Epithelial cell of esophagus (primary cell): ENCODE results near the gene LRCH4.

ENCODE experiments used
- DNase-seq: peaks from one replicate; pipeline ENCODE4 v3.0.0; 2010; ENCODE audit warnings: low read depth
- H3K4me3 ChIP-seq: 2 replicates; pipeline ENCODE4 v1.5.1; 2011; ENCODE audit warnings: mild to moderate bottlenecking, low read length, control low read depth
- CTCF ChIP-seq: IDR thresholded peaks from 2 replicates; pipeline ENCODE4 v1.5.1; 2011; ENCODE audit warnings: low read depth, mild to moderate bottlenecking, low read length, control low read depth, inconsistent platforms; ENCODE audit not compliant: insufficient read depth; ENCODE audit errors: missing control alignments

Gene LRCH4

GRCh38 chr7:100598425-100598824, 12.5 kb upstream of the LRCH4 start:
- no peak overlapping the region for H3K4me3 ChIP-seq
- DNase-seq, result no peak
- no peak for TF ChIP-seq CTCF

- no peak overlapping the region for H3K4me3 ChIP-seq
- no peak for TF ChIP-seq CTCF
- DNase-seq, result no peak
Observed at GRCh38 chr7:100595188-100595587, 9.3 kb upstream of the LRCH4 start.

GRCh38 chr7:100591596-100591995, 5.7 kb upstream of the LRCH4 start:
- no peak overlapping the region for H3K4me3 ChIP-seq
- TF ChIP-seq CTCF, result no peak
- DNase-seq, result no peak

GRCh38 chr7:100590077-100590737, 4.3 kb upstream of the LRCH4 start:
- no peak overlapping the region for H3K4me3 ChIP-seq
- TF ChIP-seq CTCF, result no peak
- DNase-seq, result no peak

GRCh38 chr7:100589341-100589947, 3.5 kb upstream of the LRCH4 start:
- DNase-seq, result no peak
- TF ChIP-seq CTCF, result no peak
- H3K4me3 ChIP-seq, result no peak overlapping the region

- no peak overlapping the region for H3K4me3 ChIP-seq
- peak; percentile 38 for TF ChIP-seq CTCF
- no peak for DNase-seq
Observed at GRCh38 chr7:100588438-100588837, 2.5 kb upstream of the LRCH4 start.
